K562 treated with DMSO at 1 percent for 48 hours (cell line): Measurements from ENCODE around the gene POMP. TPM values are rescaled to one million over a fixed set of nuclear protein-coding genes. Genes with fewer than 3 reads are reported as not detected.

Experiments
- total RNA-seq: library from RNA; unstranded; fragments of 300-600 nt; gene quantifications from 2 replicates; pipeline ENCODE4 v1.2.3, GENCODE V29; 2022; ENCODE audit warnings: low replicate concordance; ENCODE audit errors: extremely low read depth

The POMP gene
- not detected in 2 replicates for total RNA-seq

GRCh38 chr13:28658796-28659620 is at the start of gene POMP:
TSS of gene POMP (plus strand) at chr13:28659130. CDS start at chr13:28659185, 55 bp downstream.

GRCh38 chr13:28718543-28719226 is 59.8 kb downstream of the POMP start, which contains the start of gene SLC46A3:
TSS of gene SLC46A3 (minus strand) at chr13:28718970. CDS start at chr13:28717998, 972 bp downstream.

Other genes starting within 250 kb of the POMP start
- not detected in 2 replicates for gene FLT1, start 164.0 kb upstream of the POMP start, total RNA-seq
- gene SLC46A3, start 59.8 kb downstream of the POMP start, total RNA-seq = not detected in 2 replicates
- gene MTUS2, start 161.2 kb downstream of the POMP start, total RNA-seq = not detected in 2 replicates